Thyroid gland (tissue), 4 donors: Measurements from ENCODE around the gene MEOX2. TPM values are rescaled to one million over a fixed set of nuclear protein-coding genes. Genes with fewer than 3 reads are reported as not detected.

Experiments
- DNase-seq, 2 donors: peaks; one replicate each; pipeline ENCODE4 v3.0.0-alpha.2; 2019
- H3K27ac ChIP-seq, 3 donors: fragments of 200-600 bp; sonication (generic); 1 replicate in 2 of 3; 2 replicates in 1 of 3; pipeline ENCODE4 v1.5.1; 2016 to 2019; ENCODE audit warnings: mild to moderate bottlenecking in 1 of 3, moderate library complexity in 1 of 3
- H3K27me3 ChIP-seq: fragments of 200-600 bp; sonication (generic); one replicate; pipeline ENCODE4 v1.5.1; 2019
- H3K36me3 ChIP-seq, 2 donors: fragments of 200-600 bp; sonication (generic); one replicate each; pipeline ENCODE4 v1.5.1; 2016 to 2019
- H3K4me1 ChIP-seq, 2 donors: fragments of 200-600 bp; sonication (generic); one replicate each; pipeline ENCODE4 v1.5.1; 2017 to 2019
- H3K4me3 ChIP-seq, 3 donors: fragments of 200-600 bp; sonication (generic); replicated peaks in 1 of 3; 1 replicate in 2 of 3; 2 replicates in 1 of 3; pipeline ENCODE4 v1.5.1; 2016; ENCODE audit warnings: mild to moderate bottlenecking in 1 of 3
- H3K9me3 ChIP-seq: fragments of 200-600 bp; sonication (generic); one replicate; pipeline ENCODE4 v1.5.1; 2017
- CTCF ChIP-seq, 6 experiments: fragments of 200-600 bp in 3 of 6; fragments of 450-650 bp in 3 of 6; sonication (generic) in 3 of 6; IDR thresholded peaks; one replicate each; pipeline ENCODE4 v1.5.1; 2016 to 2019; ENCODE audit warnings: antibody characterized with exemption in 6 of 6, mild to moderate bottlenecking in 2 of 6, inconsistent platforms in 1 of 6, moderate library complexity in 1 of 6
- POLR2A ChIP-seq, 2 donors: fragments of 450-650 bp; IDR thresholded peaks; one replicate each; pipeline ENCODE4 v1.6.1; 2017; ENCODE audit warnings: antibody characterized with exemption in 2 of 2, mild to moderate bottlenecking in 2 of 2, moderate library complexity in 1 of 2
- WGBS, 2 donors: methylation state at CpG; one replicate each; pipeline ENCODE4 v1.1.5; 2017; 5-methylcytosine and 5-hydroxymethylcytosine counted together
- intact Hi-C: fragments of 100-400 bp; cut with DNase I; formaldehyde crosslinking; loops from one replicate; pipeline ENCODE4 v1.15.1; 2023
- total RNA-seq, 4 donors: library from RNA; depleted of rRNA; stranded (reverse); fragments of >200 nt; gene quantifications; one replicate each; pipeline ENCODE4 v1.2.3, GENCODE V29; 2016

The MEOX2 gene
- total RNA-seq, 4 donors from 2014 or later, result 4.5 to 12.2 (median 7.8) TPM

- intact Hi-C loops, result no loop called here
- Histone ChIP-seq H3K9me3 (no peaks in the 10 kb centered on the region), H3K27me3 (no peaks in the 10 kb centered on the region), H3K27ac (peak overlapping the region; percentile 8 to 90 (median 39)), H3K36me3 (no peaks in the 10 kb centered on the region), H3K4me3 (no peak overlapping the region), H3K4me1 (no peaks in the 10 kb centered on the region)
- no peak for DNase-seq
- TF ChIP-seq POLR2A (IDR thresholded peaks at IDR 0.05) (no peak), CTCF (IDR thresholded peaks at IDR 0.05) (no peak)
These were observed 4.4 kb downstream of the MEOX2 start for GRCh38 chr7:15682111-15682510.

GRCh38 chr7:15681631-15682030 lies 4.9 kb downstream of the MEOX2 start:
- Histone ChIP-seq H3K4me3 (no peak overlapping the region), H3K27ac (peak overlapping the region; percentile 8 to 90 (median 39)), H3K27me3 (no peaks in the 10 kb centered on the region), H3K36me3 (no peaks in the 10 kb centered on the region), H3K9me3 (no peaks in the 10 kb centered on the region), H3K4me1 (no peaks in the 10 kb centered on the region)
- WGBS, 2 donors, result 77 to 79% methylated on average over 2 of the region's 2 CpGs
- DNase-seq, result no peak
- intact Hi-C loops, result no loop called here
- TF ChIP-seq CTCF (IDR thresholded peaks at IDR 0.05), result no peak
- TF ChIP-seq POLR2A (IDR thresholded peaks at IDR 0.05), result no peak

- no peak for DNase-seq
- 82 to 87% methylated on average over 1 of the region's 1 CpG for WGBS, 2 donors
- no peak overlapping the region for H3K4me3 ChIP-seq
- no peaks in the 10 kb centered on the region for H3K4me1 ChIP-seq
- H3K27ac ChIP-seq, result peak overlapping the region in 2 of 3 donors; percentile 25 to 90
- no peaks in the 10 kb centered on the region for H3K36me3 ChIP-seq
- H3K9me3 ChIP-seq, result no peaks in the 10 kb centered on the region
- no peaks in the 10 kb centered on the region for H3K27me3 ChIP-seq
- intact Hi-C loops, result no loop called here
- TF ChIP-seq POLR2A (IDR thresholded peaks at IDR 0.05) (no peak), CTCF (IDR thresholded peaks at IDR 0.05) (no peak)
These were observed 5.3 kb downstream of the MEOX2 start for GRCh38 chr7:15681186-15681585.

GRCh38 chr7:15680446-15680845 lies 6.0 kb downstream of the MEOX2 start:
- Histone ChIP-seq H3K4me1 (no peaks in the 10 kb centered on the region), H3K27ac (peak overlapping the region in 2 of 3 donors; percentile 39 to 90), H3K36me3 (no peaks in the 10 kb centered on the region), H3K9me3 (no peaks in the 10 kb centered on the region), H3K4me3 (no peak overlapping the region), H3K27me3 (no peaks in the 10 kb centered on the region)
- intact Hi-C loops, result no loop called here
- no peak for TF ChIP-seq POLR2A (IDR thresholded peaks at IDR 0.05)
- no peak for TF ChIP-seq CTCF (IDR thresholded peaks at IDR 0.05)
- 79 to 84% methylated on average over 3 of the region's 3 CpGs for WGBS, 2 donors
- DNase-seq, result no peak

GRCh38 chr7:15679306-15679705 lies 7.2 kb downstream of the MEOX2 start:
- TF ChIP-seq CTCF (IDR thresholded peaks at IDR 0.05) (no peak), POLR2A (IDR thresholded peaks at IDR 0.05) (no peak)
- no peaks in the 10 kb centered on the region for H3K27me3 ChIP-seq
- no peaks in the 10 kb centered on the region for H3K36me3 ChIP-seq
- no peaks in the 10 kb centered on the region for H3K4me1 ChIP-seq
- H3K9me3 ChIP-seq, result no peaks in the 10 kb centered on the region
- 83 to 90% methylated on average over 1 of the region's 1 CpG for WGBS, 2 donors
- H3K4me3 ChIP-seq, result no peak overlapping the region
- H3K27ac ChIP-seq, result peak overlapping the region in 1 of 3 donors; percentile 90
- intact Hi-C loops, result no loop called here
- DNase-seq, result no peak
